ENCODE measurements around the gene COPZ2. TPM values are rescaled to one million over a fixed set of nuclear protein-coding genes. Genes with fewer than 3 reads are reported as not detected.
"Not testable (repeated sequence)": the region's sequence is repeated elsewhere in the genome, so short reads cannot be mapped to it uniquely, and the experiment has no call there.

Gene COPZ2
- polyA plus RNA-seq, 3 donors, result 17.5 to 18.9 (median 18.7) TPM

DNA sequence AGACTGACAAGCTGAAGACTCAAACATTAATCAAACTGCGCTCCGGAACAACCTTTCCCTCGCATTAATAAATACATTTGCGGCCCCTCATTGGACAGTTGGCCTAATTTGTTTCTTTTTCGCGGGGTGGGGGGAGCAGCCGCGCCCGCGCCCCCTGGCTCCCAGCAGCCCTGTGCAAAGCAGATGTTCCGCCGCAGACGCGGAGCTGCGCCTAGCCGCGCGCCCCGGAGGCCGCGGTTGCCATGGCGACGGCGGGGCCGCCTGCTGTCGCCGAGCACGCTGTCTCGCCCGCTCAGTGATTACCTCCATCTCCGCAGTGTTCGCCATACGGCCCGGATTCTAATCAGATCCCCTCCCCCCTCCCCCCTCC is 25.5 kb downstream of the COPZ2 start:
- DNase-seq (ENCODE audit: low read depth in 3 of 3, low spot score in 2 of 3), result no peak

DNA sequence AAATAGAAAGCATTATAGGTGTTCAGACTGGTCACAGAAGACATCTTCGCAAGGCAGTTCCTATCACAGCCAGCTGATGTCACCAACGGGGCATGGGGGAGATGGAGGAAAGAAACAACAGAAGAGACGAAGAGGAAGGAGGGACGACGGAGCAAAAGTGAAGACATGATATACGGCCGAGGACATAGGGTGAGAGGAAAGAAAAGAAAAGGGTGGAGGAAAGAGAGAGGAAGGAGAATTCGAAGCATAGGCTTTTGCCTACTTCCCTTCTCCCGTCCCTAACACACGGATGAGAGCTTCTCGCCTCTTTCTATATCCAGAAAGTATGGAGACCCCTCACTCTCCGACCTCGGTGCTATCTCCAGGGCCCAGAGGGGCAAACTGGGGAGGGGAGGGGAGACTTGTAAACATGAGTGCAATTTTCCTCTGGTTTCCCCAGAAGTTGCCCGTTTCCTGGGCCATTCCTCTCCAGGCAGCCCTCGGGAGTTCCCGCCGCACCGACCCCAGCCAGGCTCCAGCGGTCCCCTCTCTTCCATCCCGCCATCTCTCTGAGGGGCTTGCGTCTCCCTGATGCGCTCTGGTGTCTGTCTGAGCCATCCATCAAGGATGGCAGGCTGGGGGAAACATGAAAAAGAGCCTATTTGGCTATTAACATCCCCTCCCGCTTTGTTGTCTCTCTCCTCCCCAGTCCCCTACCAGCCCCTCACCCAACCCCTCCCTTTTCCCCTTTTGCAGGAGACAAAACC is 26.0 kb downstream of the COPZ2 start:
- DNase-seq (ENCODE audit: low read depth in 3 of 3, low spot score in 2 of 3), result no peak

DNA sequence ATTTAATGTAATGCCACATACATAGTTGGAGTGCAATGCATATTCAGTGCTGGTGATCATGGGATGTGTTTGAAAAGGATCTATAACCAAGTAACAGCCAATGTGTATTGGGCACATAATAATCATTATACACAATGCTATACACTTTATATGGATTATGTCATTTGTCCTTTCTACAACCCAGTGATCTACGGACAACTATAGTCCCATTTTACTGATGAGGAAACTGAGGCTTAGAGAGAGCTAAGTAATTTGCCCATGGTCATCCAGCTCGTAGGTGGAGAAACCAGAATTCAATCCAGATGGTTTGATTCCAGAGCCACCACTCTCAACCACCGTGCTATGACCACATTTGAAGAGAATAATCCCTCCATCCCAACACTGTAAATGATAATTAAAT is 27.4 kb downstream of the COPZ2 start:
- DNase-seq (ENCODE audit: low read depth in 3 of 3, low spot score in 2 of 3), result no peak

DNA sequence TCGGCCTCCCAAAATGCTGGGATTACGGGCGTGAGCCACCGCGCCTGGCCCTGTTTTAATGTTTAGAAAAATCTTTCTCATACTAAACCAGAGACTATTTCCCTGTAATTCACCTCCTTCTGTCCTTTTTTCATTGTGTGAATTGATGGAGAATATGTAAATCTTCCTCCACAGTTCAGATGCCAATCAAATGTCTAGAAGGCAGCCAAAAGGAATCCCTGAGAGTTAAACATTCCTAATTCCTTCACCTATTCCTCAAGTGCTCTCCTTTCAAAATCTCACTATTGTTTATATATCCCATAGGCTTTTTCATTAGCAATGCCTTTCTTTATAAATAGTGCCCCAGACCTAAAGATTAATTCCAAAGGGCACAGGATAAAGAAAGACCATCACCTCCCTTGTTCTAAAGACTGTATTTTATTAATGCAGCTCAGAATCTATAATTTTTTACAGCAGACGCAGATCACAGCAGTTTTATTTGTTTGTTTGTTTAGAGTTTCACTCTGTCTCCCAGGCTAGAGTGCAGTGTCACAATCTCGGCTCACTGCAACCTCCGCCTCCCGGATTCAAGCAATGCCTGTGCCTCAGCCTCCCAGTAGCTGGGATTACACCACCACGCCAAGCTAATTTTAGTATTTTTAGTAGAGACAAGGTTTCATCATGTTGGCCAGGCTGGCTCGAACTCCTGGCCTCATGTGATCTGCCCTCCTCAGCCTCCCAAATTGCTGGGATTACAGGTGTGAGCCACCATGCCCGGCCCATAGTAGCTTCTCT is 30.5 kb downstream of the COPZ2 start:
- no peak for DNase-seq (ENCODE audit: low read depth in 3 of 3, low spot score in 2 of 3)

DNA sequence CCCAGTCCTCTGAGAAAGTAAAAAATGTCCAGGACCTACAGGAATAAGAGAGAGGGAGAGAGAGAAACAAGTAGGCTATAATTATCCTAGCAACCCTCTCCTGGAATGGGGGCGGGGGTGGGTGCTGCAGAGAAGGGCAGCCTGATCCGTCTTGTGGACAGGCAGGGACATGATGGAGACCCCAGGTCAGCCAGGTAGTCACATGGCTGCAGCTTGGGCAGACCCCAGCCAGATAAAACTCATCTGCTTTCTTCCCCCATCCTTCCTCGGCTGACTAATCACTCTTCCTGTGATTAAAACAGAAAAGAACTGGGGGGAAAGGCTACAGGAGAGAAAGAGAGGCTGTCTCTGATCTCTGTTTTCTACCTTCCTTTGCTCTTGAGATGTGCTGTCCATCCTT is 32.6 kb downstream of the COPZ2 start:
- no peak for DNase-seq (ENCODE audit: low read depth in 3 of 3, low spot score in 2 of 3)

GRCh38 chr17:48003417-48004151 is 34.0 kb downstream of the COPZ2 start:
- DNase-seq (ENCODE audit: low read depth in 3 of 3, low spot score in 2 of 3), result no peak

GRCh38 chr17:48002916-48003416 is 34.6 kb downstream of the COPZ2 start:
- no peak for DNase-seq (ENCODE audit: low read depth in 3 of 3, low spot score in 2 of 3)

- DNase-seq (ENCODE audit: low read depth in 3 of 3, low spot score in 2 of 3), result no peak
These were observed 35.2 kb downstream of the COPZ2 start for GRCh38 chr17:48002266-48002915.

- not testable (repeated sequence) for DNase-seq (ENCODE audit: low read depth in 3 of 3, low spot score in 2 of 3)
These were observed 35.9 kb downstream of the COPZ2 start for GRCh38 chr17:48001657-48002056.

GRCh38 chr17:48001197-48001596 is 36.4 kb downstream of the COPZ2 start:
- no peak for DNase-seq (ENCODE audit: low read depth in 3 of 3, low spot score in 2 of 3)

DNA sequence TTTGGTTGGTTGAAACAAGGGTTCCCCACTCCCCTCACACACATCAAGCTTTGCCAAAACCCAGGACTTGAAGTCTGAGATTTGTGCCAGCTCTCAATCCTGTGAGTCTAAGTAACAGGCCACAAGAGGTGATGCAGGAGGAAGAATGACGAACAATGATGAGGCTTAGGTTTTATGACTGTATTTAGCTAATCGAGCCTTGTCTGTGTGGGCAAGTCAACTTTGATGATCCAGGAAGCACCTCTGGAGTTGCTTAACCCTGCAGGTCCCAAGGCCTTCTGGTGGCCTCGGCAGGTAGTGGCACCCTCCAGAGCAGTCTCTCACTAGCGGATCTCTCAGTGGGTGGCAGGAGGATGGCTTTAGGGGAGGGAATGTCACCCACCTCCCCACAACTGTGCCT is 38.0 kb downstream of the COPZ2 start:
- no peak for DNase-seq (ENCODE audit: low read depth in 3 of 3, low spot score in 2 of 3)

DNA sequence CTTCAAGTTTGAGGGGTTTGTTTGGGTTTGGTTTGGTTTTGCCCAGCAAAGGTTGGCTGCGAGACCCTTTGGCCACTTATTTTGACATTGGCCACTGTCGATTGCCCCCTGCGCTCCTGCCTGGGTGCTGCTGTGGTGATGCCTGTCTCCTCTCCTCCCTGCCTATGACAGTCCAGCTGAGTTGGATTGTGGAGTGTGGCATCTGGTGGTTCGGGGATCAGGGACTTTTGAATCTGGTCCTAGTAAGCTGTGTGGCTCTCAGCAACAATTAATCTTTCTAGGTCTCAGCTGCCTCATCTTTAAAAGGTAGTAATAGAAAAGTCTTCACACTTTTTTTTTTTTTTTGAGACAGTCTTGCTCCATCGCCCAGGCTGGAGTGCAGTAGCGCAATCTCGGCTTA is 39.6 kb downstream of the COPZ2 start:
- no peak for DNase-seq (ENCODE audit: low read depth in 3 of 3, low spot score in 2 of 3)

DNA sequence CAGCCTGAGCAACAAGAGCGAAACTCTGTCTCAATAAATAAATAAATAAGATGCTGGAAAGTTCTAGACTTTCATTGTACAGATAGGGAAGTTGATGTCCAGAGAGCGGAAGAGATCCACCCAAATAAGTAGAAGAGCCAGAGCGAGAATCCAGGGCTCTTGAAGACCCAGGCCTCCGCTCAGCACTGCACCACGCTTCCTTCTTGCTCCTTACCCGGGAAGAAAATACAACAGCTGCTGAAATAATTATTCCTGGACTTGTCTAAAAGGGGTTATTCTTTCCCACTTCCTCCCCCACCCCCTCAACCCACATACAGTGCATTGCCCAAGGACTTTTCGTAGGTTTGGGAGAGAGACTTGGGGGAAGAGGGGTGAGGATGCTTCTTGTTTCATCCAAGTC is 40.0 kb downstream of the COPZ2 start:
- no peak for DNase-seq (ENCODE audit: low read depth in 3 of 3, low spot score in 2 of 3)

DNA sequence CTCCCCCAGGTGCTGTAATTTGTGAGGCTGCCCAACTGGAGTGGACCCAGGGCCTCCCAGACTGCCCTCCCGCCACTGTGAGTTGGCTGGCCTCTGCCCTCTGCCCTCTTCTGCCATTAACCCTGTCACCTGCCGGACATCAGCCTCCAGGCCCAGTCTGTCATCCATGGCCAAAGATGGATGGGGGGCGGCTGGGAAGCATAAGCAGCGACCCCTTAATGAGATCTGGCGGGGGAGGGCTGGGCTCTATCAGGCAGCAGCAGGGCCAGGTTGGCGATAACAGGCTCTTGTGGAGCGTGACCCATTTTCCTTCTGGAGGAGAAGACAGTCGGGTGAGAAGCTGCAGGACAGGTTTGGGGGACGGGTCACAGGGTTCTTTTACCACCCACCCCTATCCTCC is 41.4 kb downstream of the COPZ2 start:
- DNase-seq (ENCODE audit: low read depth in 3 of 3, low spot score in 2 of 3), result no peak

DNA sequence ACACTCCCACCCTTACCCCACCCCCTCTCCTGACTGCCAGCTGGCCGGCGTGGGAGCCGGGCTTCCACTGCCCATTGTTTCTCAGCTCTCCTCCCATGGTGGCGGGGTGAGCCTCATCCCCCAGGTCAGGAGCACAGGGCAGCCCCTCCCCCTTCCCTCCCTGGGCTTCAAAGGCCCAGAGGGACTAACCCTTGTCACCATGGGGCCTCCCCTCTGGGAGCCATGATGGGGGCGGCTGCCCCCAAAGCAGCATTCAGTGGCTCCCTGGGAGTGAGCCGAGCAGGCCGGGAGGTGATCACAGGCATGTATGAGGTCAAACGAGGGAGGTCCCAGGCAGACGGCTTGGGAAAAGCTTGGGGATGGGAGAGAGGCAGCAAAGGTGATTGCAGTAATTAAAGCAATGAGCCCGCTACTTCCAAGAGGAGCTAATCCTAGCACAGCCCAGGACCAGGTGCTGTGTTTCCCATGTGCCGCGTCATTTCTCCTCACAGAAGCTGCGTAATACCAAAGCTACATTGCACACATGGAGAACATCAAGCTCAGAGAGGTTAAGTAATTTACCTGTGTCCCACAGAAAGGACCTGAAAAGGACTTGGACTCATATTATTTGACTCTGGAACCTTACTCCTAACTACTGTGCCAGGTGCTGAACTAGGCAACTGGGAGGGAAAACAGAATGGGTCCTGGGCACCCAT is 42.2 kb downstream of the COPZ2 start:
- DNase-seq (ENCODE audit: low read depth in 3 of 3, low spot score in 2 of 3), result no peak

- no peak for DNase-seq (ENCODE audit: low read depth in 3 of 3, low spot score in 2 of 3)
These were observed 42.9 kb downstream of the COPZ2 start for GRCh38 chr17:47994724-47995123.

- DNase-seq (ENCODE audit: low read depth in 3 of 3, low spot score in 2 of 3), result no peak
These were observed 43.6 kb downstream of the COPZ2 start for GRCh38 chr17:47993964-47994363.

- no peak for DNase-seq (ENCODE audit: low read depth in 3 of 3, low spot score in 2 of 3)
These were observed 44.5 kb downstream of the COPZ2 start for GRCh38 chr17:47993031-47993564.

GRCh38 chr17:47992216-47992615 is 45.4 kb downstream of the COPZ2 start:
- no peak for DNase-seq (ENCODE audit: low read depth in 3 of 3, low spot score in 2 of 3)
